COLO668 (cell line): ENCODE results near the gene DCST1.
A peak's percentile ranks its signal among the peaks of the same experiment; 100 is the strongest.

Experiments
- DNase-seq: peaks from one replicate; lab custom pipeline; 2025; ENCODE audit not compliant: unreplicated experiment; lab: John Stamatoyannopoulos, UW

Gene DCST1

GRCh38 chr1:155030899-155031298 lies 2.7 kb upstream of the DCST1 start:
- no peak for DNase-seq

- no peak for DNase-seq
Observed at GRCh38 chr1:155032886-155033285, 738 bp upstream of the DCST1 start.

GRCh38 chr1:155034318-155035208 lies 939 bp downstream of the DCST1 start:
- no peak for DNase-seq

GRCh38 chr1:155035936-155036335 lies 2.3 kb downstream of the DCST1 start:
- no peak for DNase-seq

- DNase-seq: no peak
Observed at GRCh38 chr1:155037043-155037442, 3.4 kb downstream of the DCST1 start.

- no peak for DNase-seq
Observed at GRCh38 chr1:155037851-155038441, 4.3 kb downstream of the DCST1 start.

GRCh38 chr1:155038602-155039307 lies 5.1 kb downstream of the DCST1 start:
- no peak for DNase-seq

GRCh38 chr1:155039308-155039669 lies 5.7 kb downstream of the DCST1 start:
- DNase-seq: no peak

- no peak for DNase-seq
Observed at GRCh38 chr1:155040358-155041093, 6.9 kb downstream of the DCST1 start.

- no peak for DNase-seq
Observed at GRCh38 chr1:155042789-155043188, 9.2 kb downstream of the DCST1 start.

- DNase-seq: peak; percentile 18
Observed at GRCh38 chr1:155043301-155043702, 9.7 kb downstream of the DCST1 start.

- no peak for DNase-seq
Observed at GRCh38 chr1:155043793-155044192, 10.2 kb downstream of the DCST1 start.

- no peak for DNase-seq
Observed at GRCh38 chr1:155044365-155044764, 10.7 kb downstream of the DCST1 start.

GRCh38 chr1:155044812-155045657 lies 11.4 kb downstream of the DCST1 start:
- peak; percentile 82 for DNase-seq

GRCh38 chr1:155048449-155049334 lies 15.1 kb downstream of the DCST1 start:
- DNase-seq: no peak

- no peak for DNase-seq
Observed at GRCh38 chr1:155049651-155050559, 16.3 kb downstream of the DCST1 start.

- peak; percentile 90 for DNase-seq
Observed at GRCh38 chr1:155050560-155051341, 17.1 kb downstream of the DCST1 start, which contains the start of gene ADAM15. Gene ADAM15, plus strand, starts transcription at chr1:155051316. Its CDS starts 71 bp downstream, at chr1:155051387.
